SU-DHL-6 (cell line): ENCODE measurements around the gene TNFRSF9.

Source experiments
- EZH2phosphoT487 ChIP-seq: fragments of 200-600 bp; sonication (generic), shearing (Covaris generic); conservative IDR thresholded peaks from 2 replicates; pipeline ENCODE4 v1.6.1; 2018; ENCODE audit warnings: mild to moderate bottlenecking, antibody characterized with exemption, low read length, moderate library complexity, mixed read lengths
- TF ChIP-seq, protein P1 (sequence below): fragments of 200-600 bp; sonication (generic); IDR thresholded peaks from one replicate; pipeline ENCODE4 v1.5.1; 2017; ENCODE audit warnings: antibody characterized with exemption, mild to moderate bottlenecking, low read length, moderate library complexity; ENCODE audit not compliant: insufficient read depth, poor library complexity, severe bottlenecking

DNA sequence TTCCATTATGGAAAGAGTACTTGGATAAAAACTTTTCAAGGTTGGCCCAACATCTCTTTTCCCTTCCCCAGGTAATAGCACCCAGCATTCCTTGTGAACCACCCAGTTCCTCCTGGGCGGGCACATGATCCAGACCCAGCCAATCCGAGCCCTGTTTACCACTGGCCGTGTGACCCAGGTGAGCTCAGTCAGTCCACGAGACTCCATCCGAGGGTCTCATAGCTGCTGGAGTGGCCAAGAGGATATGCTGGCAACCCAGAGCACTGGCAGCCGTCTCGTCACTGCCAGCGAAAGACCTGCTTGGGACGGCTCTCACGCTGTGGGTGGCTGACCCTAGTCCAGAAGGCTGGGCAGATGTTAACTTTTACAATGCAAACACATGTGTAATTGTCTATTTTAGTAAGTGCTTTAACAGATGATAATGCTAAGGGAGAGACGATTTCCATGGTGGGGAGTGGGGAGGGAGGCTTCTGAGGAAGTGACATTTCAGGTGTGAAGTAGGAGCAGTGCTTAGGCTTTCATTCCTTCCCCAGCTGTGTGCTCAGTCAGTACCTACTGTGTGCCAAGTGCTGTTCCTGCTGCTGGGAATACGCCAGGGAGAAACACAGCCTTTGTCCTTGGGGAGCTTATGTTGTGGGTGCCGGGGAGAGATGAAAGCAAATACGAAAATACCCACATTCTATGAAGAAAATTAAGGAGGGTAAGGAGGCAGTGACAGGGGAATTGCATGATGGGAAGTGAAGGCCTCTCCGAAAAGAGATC is 45.4 kb upstream of the TNFRSF9 start:
- no peak for TF ChIP-seq EZH2phosphoT487
- TF ChIP-seq, protein P1, sequence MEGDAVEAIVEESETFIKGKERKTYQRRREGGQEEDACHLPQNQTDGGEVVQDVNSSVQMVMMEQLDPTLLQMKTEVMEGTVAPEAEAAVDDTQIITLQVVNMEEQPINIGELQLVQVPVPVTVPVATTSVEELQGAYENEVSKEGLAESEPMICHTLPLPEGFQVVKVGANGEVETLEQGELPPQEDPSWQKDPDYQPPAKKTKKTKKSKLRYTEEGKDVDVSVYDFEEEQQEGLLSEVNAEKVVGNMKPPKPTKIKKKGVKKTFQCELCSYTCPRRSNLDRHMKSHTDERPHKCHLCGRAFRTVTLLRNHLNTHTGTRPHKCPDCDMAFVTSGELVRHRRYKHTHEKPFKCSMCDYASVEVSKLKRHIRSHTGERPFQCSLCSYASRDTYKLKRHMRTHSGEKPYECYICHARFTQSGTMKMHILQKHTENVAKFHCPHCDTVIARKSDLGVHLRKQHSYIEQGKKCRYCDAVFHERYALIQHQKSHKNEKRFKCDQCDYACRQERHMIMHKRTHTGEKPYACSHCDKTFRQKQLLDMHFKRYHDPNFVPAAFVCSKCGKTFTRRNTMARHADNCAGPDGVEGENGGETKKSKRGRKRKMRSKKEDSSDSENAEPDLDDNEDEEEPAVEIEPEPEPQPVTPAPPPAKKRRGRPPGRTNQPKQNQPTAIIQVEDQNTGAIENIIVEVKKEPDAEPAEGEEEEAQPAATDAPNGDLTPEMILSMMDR = no peak
